ENCODE measurements around the gene SP8. TPM values are rescaled to one million over a fixed set of nuclear protein-coding genes. Genes with fewer than 3 reads are reported as not detected.

Gene SP8
- total RNA-seq, 1 donor from 2014 or later = not detected

DNA sequence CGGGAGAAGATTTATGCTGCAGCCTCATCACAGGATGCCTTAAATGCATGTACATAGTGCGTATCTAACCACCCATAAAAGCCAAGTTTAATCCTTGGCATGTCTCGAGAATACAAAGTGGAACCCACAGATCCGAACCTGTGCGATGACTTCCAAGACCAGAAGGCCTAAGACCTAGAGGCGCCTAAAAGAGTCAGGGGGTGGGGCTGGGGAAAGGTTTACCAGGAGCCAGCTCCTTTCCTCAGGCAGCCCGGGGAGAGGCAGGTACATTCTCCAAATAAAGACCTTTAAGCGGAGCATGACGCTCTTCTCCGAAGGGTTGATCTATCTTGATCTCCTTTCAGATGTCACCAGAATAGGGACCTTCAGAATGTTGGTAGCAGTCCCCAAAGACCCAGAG, 9.7 kb downstream of the SP8 start:
- TF ChIP-seq, protein P1, sequence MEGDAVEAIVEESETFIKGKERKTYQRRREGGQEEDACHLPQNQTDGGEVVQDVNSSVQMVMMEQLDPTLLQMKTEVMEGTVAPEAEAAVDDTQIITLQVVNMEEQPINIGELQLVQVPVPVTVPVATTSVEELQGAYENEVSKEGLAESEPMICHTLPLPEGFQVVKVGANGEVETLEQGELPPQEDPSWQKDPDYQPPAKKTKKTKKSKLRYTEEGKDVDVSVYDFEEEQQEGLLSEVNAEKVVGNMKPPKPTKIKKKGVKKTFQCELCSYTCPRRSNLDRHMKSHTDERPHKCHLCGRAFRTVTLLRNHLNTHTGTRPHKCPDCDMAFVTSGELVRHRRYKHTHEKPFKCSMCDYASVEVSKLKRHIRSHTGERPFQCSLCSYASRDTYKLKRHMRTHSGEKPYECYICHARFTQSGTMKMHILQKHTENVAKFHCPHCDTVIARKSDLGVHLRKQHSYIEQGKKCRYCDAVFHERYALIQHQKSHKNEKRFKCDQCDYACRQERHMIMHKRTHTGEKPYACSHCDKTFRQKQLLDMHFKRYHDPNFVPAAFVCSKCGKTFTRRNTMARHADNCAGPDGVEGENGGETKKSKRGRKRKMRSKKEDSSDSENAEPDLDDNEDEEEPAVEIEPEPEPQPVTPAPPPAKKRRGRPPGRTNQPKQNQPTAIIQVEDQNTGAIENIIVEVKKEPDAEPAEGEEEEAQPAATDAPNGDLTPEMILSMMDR (IDR thresholded peaks at IDR 0.05; ENCODE audit: borderline replicate concordance) = no peak
- Histone ChIP-seq H3K9me3 (replicated peaks) (no peaks in the 10 kb centered on the region), H3K36me3 (no peaks in the 10 kb centered on the region), H3K4me1 (peaks cover 12% of the 10 kb centered on the region), H3K27ac (replicated peaks) (no peak overlapping the region), H3K27me3 (ENCODE audit: low read depth) (peaks cover 100% of the 10 kb centered on the region), H3K4me3 (no peak overlapping the region)
- intact Hi-C loops (cut with micrococcal nuclease) = no loop called here
- DNase-seq = no peak

DNA sequence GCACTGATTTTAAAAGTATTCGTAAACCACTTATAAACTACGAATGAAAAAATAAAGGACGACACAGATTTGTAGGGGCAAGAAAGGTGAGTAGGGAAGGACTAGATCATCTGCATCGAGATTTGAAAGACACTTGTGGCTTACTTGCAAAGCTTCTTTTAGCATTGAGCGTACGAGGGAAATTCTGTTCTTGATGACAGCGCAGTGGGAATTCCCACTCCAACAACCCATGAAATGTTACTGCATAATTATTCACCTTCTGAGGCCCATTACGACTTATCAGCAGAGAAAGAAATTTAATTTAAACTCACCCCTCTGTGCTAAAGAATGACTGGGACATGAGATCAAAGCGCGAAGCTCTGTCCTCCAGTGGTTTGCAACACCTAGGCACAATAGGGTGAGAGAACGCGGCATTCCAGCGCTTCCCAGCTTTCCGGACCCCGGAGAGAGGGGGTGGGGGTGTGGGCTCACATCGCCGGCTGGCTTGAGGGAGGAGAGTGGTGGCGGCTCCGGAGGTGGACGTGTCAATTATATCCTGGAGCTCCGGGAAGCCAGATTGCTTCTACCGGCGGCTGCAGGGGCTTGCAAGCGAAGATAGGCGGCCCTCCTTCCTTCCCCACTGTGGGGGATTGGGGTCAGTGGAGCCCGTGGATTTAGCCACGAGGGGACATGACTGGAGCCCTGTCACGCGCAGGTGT, 10.3 kb downstream of the SP8 start:
- Histone ChIP-seq H3K4me3 (no peak overlapping the region), H3K27ac (replicated peaks) (no peak overlapping the region), H3K4me1 (peaks cover 12% of the 10 kb centered on the region), H3K36me3 (no peaks in the 10 kb centered on the region), H3K9me3 (replicated peaks) (no peaks in the 10 kb centered on the region), H3K27me3 (ENCODE audit: low read depth) (peaks cover 100% of the 10 kb centered on the region)
- DNase-seq = no peak
- intact Hi-C loops (cut with micrococcal nuclease) = no loop called here
- TF ChIP-seq, protein P1 (IDR thresholded peaks at IDR 0.05; ENCODE audit: borderline replicate concordance) = no peak

DNA sequence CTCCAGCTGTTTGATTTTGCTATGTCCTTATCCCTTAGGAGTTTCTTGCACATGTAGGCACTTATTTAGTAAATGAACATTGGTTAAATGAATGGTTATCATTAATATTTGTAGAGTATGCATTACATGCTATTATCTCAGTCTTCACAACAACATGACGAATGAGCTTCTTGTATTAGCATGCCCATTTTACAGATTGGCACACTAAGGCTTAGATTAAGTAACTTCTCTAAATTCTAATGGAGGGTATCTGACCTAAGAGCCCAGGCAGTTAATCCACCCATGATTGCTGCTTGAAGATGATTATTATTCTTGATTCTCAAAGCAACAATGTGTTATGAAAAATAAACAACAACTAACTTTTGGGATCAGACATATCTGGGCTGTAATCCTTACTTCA, 32.7 kb downstream of the SP8 start:
- TF ChIP-seq, protein P1 (IDR thresholded peaks at IDR 0.05; ENCODE audit: borderline replicate concordance) = no peak
- Histone ChIP-seq H3K27ac (replicated peaks) (no peak overlapping the region), H3K27me3 (ENCODE audit: low read depth) (peaks cover 34% of the 10 kb centered on the region), H3K4me3 (no peak overlapping the region), H3K9me3 (replicated peaks) (no peaks in the 10 kb centered on the region), H3K4me1 (no peaks in the 10 kb centered on the region), H3K36me3 (no peaks in the 10 kb centered on the region)
- DNase-seq = no peak
- intact Hi-C loops (cut with micrococcal nuclease) = no loop called here

DNA sequence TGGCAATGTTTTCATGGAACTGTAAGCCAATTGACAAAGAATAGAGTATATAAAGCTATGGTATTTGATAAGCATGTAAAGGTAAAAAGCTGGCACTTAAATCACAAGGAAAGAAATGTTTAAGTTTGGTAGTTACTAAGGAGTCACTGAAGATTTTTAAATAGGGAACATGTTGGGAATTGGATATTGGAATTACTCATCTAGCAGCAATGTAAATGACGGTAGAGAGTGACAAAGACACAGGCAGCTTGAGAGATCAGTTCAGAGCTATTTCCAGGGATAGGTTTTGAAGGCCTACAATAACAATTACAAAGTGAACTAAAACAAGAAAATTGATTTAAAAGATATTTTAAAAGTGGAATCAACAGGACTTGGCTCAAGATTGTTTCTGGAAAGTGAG, 36.8 kb downstream of the SP8 start:
- no peak overlapping the region for H3K27ac ChIP-seq (replicated peaks)
- no peaks in the 10 kb centered on the region for H3K36me3 ChIP-seq
- H3K4me1 ChIP-seq = no peaks in the 10 kb centered on the region
- intact Hi-C loops (cut with micrococcal nuclease) = no loop called here
- H3K4me3 ChIP-seq = no peak overlapping the region
- no peak for DNase-seq
- H3K9me3 ChIP-seq (replicated peaks) = no peaks in the 10 kb centered on the region
- H3K27me3 ChIP-seq (ENCODE audit: low read depth) = peaks cover 44% of the 10 kb centered on the region
- TF ChIP-seq, protein P1 (IDR thresholded peaks at IDR 0.05; ENCODE audit: borderline replicate concordance) = no peak

DNA sequence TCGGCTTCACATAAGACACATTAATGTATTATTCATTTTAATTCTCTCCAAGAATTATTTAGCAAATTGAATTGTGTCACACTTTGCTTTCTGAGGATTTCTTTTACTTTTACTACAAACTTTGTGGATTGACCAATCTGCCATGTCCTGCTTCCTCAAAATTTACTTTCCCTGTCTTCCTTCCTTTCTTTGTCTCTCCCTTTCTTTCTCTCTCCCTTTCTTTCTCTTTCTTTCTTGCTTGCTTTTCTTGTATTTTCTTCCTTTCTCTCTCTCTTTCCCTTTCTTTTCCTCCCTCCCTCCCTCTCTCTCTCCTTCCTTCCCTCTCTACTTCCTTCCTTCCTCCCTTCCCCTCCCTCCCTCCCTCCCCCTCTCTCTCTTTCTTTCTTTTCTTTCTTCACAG, 37.8 kb downstream of the SP8 start:
- DNase-seq = no peak
- intact Hi-C loops (cut with micrococcal nuclease) = no loop called here
- Histone ChIP-seq H3K36me3 (no peaks in the 10 kb centered on the region), H3K27me3 (ENCODE audit: low read depth) (peaks cover 43% of the 10 kb centered on the region), H3K4me3 (no peak overlapping the region), H3K4me1 (no peaks in the 10 kb centered on the region), H3K27ac (replicated peaks) (no peak overlapping the region), H3K9me3 (replicated peaks) (no peaks in the 10 kb centered on the region)
- TF ChIP-seq, protein P1 (IDR thresholded peaks at IDR 0.05; ENCODE audit: borderline replicate concordance) = no peak

All from left ventricle myocardium inferior (tissue), 1 donor.